Fibroblast of skin of left quadriceps (primary cell): ENCODE data around the gene AOX1.
"Not testable (repeated sequence)": the region's sequence is repeated elsewhere in the genome, so short reads cannot be mapped to it uniquely, and the experiment has no call there.

Source experiments
- DNase-seq, 2 experiments: peaks; one replicate each; pipeline ENCODE4 v3.0.0-alpha.2; 2013; ENCODE audit warnings: low read depth in 2 of 2

The AOX1 gene

GRCh38 chr2:200585730-200586643, at the start of gene AOX1:
Gene AOX1 (plus strand): TSS chr2:200586014. CDS start chr2:200586109, 95 bp downstream.
- DNase-seq, result no peak

GRCh38 chr2:200538139-200538538, 47.7 kb upstream of the AOX1 start:
- DNase-seq, result no peak

- no peak for DNase-seq
Observed at GRCh38 chr2:200540793-200541192, 45.0 kb upstream of the AOX1 start.

- not testable (repeated sequence) for DNase-seq
Observed at GRCh38 chr2:200566596-200566995, 19.2 kb upstream of the AOX1 start.

GRCh38 chr2:200567932-200568331, 17.9 kb upstream of the AOX1 start:
- DNase-seq, result no peak

GRCh38 chr2:200575957-200576356, 9.9 kb upstream of the AOX1 start:
- no peak for DNase-seq

GRCh38 chr2:200577027-200577426, 8.8 kb upstream of the AOX1 start:
- DNase-seq, result no peak

GRCh38 chr2:200578778-200579177, 7.0 kb upstream of the AOX1 start:
- DNase-seq, result no peak

- no peak for DNase-seq
Observed at GRCh38 chr2:200584639-200585038, 1.2 kb upstream of the AOX1 start.

GRCh38 chr2:200585340-200585729, 479 bp upstream of the AOX1 start:
- no peak for DNase-seq

- DNase-seq, result no peak
Observed at GRCh38 chr2:200586644-200586975, 796 bp downstream of the AOX1 start.

- no peak for DNase-seq
Observed at GRCh38 chr2:200587007-200587616, 1.3 kb downstream of the AOX1 start.

GRCh38 chr2:200588076-200588678, 2.4 kb downstream of the AOX1 start:
- DNase-seq, result no peak

GRCh38 chr2:200590090-200590489, 4.3 kb downstream of the AOX1 start:
- no peak for DNase-seq

GRCh38 chr2:200591308-200591707, 5.5 kb downstream of the AOX1 start:
- DNase-seq, result no peak

GRCh38 chr2:200592406-200593075, 6.7 kb downstream of the AOX1 start:
- DNase-seq, result no peak

GRCh38 chr2:200593905-200594304, 8.1 kb downstream of the AOX1 start:
- DNase-seq, result no peak

- DNase-seq, result no peak
Observed at GRCh38 chr2:200595913-200596312, 10.1 kb downstream of the AOX1 start.

- DNase-seq, result no peak
Observed at GRCh38 chr2:200596774-200597570, 11.2 kb downstream of the AOX1 start.

- DNase-seq, result no peak
Observed at GRCh38 chr2:200599206-200599605, 13.4 kb downstream of the AOX1 start.

- DNase-seq, result no peak
Observed at GRCh38 chr2:200600549-200601225, 14.9 kb downstream of the AOX1 start.
